ENCODE results near the gene SYCE1. TPM values are rescaled to one million over a fixed set of nuclear protein-coding genes. Genes with fewer than 3 reads are reported as not detected.

SYCE1 gene
- total RNA-seq, 1 donor from 2014 or later: 0.34 TPM

DNA sequence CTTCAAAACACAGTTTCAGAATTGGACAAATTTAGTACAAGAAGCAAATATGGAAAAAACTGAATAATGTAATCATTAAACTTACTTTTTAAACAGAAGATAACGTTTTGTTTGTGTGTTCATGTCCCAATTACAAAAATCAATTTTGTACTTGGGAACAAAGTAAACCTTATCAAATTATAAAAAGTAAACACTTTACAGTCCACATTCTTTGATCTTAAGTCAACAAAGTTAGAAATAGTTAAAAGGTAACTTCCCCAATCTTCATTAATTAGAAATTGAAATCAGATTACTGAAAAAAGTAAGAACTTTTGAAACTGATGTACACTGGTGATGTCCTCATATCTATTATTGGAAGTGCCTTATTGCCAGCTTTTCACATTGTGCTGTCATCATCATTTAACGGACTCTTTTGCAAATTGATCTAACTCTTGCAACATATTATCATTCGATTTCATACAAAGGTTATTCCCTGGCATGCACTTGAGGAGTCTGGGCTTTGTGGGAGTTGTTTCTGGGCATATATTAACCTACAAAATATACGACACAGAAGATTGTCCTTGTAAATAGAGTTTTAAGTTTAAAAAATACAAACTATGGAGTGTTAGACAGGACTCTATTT is 53.4 kb downstream of the SYCE1 start:
- no peak for DNase-seq (ENCODE audit: low spot score)

DNA sequence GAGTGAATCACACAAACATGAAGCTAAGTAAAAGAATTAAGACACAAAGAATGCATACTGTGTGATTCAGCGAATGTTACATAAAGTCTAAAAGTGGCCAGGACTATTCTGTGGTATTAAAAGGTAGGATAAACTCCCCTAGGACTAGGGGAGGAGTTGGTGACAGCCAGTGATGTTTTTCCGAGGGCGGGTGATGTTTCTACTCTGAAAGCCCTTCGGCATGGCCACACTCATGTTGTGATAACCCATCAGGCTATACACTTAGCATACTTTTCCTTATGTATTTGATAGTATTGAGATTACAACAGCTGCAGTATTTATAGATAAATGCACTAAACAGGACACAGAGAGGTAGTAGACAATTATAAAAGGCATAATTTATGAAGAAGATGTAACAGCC is 54.0 kb downstream of the SYCE1 start:
- no peak for DNase-seq (ENCODE audit: low spot score)

GRCh38 chr10:133509700-133510099 is 55.7 kb downstream of the SYCE1 start:
- no peak for DNase-seq (ENCODE audit: low spot score)

Other genes with a start within 250 kb of the SYCE1 start
- gene CALY, start 228.7 kb downstream of the SYCE1 start, total RNA-seq: not detected
- gene PRAP1, start 218.2 kb downstream of the SYCE1 start, total RNA-seq: not detected
- gene FUOM, start 207.6 kb downstream of the SYCE1 start, total RNA-seq: 20.3 TPM
- gene ECHS1, start 192.2 kb downstream of the SYCE1 start, total RNA-seq: 130 TPM
- 5.2 TPM for gene PAOX, start 186.3 kb downstream of the SYCE1 start, total RNA-seq
- 66.2 TPM for gene MTG1, start 171.4 kb downstream of the SYCE1 start, total RNA-seq
- gene SPRN, start 141.0 kb downstream of the SYCE1 start, total RNA-seq: not detected
- gene SCART1, start 111.6 kb downstream of the SYCE1 start, total RNA-seq: 5.3 TPM
- gene CYP2E1, start 38.2 kb downstream of the SYCE1 start, total RNA-seq: 2.9 TPM
- gene FRG2B, start 61.2 kb upstream of the SYCE1 start, total RNA-seq: not detected

Data from ureter (tissue), 1 donor.